Thoracic aorta endothelial cell (primary cell): ENCODE measurements around the gene MRPL36. TPM values are rescaled to one million over a fixed set of nuclear protein-coding genes. Genes with fewer than 3 reads are reported as not detected.

Experiments
- total RNA-seq: library from RNA; depleted of rRNA; stranded (reverse); fragments of >200 nt; gene quantifications from 2 replicates; pipeline ENCODE4 v1.2.3, GENCODE V29; 2012

MRPL36 gene
- 37.5 and 44.5 TPM in 2 replicates for total RNA-seq

GRCh38 chr5:1799602-1800471, at the start of gene MRPL36:
Gene MRPL36, minus strand, starts transcription at chr5:1799837. Its CDS starts 902 bp downstream, at chr5:1798935.

GRCh38 chr5:1801222-1801966, 1.8 kb upstream of the MRPL36 start, which contains the start of gene NDUFS6:
Gene NDUFS6, plus strand, starts transcription at chr5:1801407. Its CDS starts 11 bp downstream, at chr5:1801418.

Other genes starting within 250 kb of the MRPL36 start
- 39.4 and 62.9 TPM in 2 replicates for gene NDUFS6, start 1.6 kb upstream of the MRPL36 start, total RNA-seq
- not detected in 2 replicates for gene IRX4, start 83.1 kb upstream of the MRPL36 start, total RNA-seq